NB4 (cell line): ENCODE data around the gene XXYLT1.

Experiments used
- DNase-seq: peaks from one replicate; pipeline ENCODE4 v3.0.0; 2010; ENCODE audit warnings: low read depth
- H3K4me3 ChIP-seq: one replicate; pipeline ENCODE4 v1.5.1; 2011; ENCODE audit warnings: mild to moderate bottlenecking, low read depth, low read length, moderate library complexity
- MYC ChIP-seq: IDR thresholded peaks from 2 replicates; pipeline ENCODE4 v1.6.1; 2011; ENCODE audit warnings: low read depth, low read length
- POLR2A ChIP-seq: IDR thresholded peaks from 2 replicates; pipeline ENCODE4 v1.6.1; 2011; ENCODE audit warnings: mild to moderate bottlenecking; ENCODE audit not compliant: insufficient read length; ENCODE audit errors: extremely low read depth
- TF ChIP-seq, protein P1 (sequence below): IDR thresholded peaks from 2 replicates; pipeline ENCODE4 v1.6.1; 2011; ENCODE audit warnings: low read depth, low read length
- TF ChIP-seq, protein P2 (sequence below): IDR thresholded peaks from one replicate; pipeline ENCODE4 v1.5.1; 2012; ENCODE audit warnings: low read depth, low read length

Gene XXYLT1

DNA sequence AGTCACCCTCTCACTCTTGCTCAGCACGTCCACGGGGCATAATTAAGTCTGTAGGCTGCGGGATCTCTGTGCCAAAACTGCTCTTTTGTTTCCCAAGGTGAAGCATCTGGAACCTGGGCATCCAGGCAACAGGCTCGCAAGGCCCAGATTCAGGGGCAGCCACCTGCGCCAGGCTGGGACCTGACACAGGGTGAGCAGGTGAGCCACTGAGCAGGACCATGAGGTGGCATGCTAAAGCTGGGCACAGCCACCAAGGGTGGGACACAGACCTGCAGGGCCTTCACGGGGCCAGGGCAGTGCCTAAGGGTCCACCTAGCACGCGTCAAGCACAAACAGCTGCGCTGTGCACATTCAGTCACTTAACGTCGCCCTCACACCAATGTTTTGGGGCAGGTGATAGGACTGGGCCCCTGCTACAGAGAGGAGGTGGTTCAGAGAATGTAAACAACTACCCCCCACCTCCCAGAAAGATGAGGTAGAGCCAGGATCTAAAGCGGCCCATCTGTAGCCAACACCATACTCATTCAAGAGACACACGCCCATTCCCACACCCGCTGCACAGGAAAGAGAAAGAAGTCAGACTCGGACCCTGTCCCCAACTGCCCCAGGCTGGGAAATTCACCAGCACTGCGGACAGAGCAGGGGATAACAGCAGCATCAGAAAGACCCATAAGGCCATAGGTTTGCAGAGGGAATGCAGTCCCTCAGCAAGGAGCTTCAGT is 16.3 kb downstream of the XXYLT1 start:
- H3K4me3 ChIP-seq = no peak overlapping the region
- TF ChIP-seq, protein P1, sequence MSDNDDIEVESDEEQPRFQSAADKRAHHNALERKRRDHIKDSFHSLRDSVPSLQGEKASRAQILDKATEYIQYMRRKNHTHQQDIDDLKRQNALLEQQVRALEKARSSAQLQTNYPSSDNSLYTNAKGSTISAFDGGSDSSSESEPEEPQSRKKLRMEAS = no peak
- no peak for TF ChIP-seq POLR2A
- TF ChIP-seq, protein P2, sequence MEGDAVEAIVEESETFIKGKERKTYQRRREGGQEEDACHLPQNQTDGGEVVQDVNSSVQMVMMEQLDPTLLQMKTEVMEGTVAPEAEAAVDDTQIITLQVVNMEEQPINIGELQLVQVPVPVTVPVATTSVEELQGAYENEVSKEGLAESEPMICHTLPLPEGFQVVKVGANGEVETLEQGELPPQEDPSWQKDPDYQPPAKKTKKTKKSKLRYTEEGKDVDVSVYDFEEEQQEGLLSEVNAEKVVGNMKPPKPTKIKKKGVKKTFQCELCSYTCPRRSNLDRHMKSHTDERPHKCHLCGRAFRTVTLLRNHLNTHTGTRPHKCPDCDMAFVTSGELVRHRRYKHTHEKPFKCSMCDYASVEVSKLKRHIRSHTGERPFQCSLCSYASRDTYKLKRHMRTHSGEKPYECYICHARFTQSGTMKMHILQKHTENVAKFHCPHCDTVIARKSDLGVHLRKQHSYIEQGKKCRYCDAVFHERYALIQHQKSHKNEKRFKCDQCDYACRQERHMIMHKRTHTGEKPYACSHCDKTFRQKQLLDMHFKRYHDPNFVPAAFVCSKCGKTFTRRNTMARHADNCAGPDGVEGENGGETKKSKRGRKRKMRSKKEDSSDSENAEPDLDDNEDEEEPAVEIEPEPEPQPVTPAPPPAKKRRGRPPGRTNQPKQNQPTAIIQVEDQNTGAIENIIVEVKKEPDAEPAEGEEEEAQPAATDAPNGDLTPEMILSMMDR = no peak
- TF ChIP-seq MYC = no peak
- DNase-seq = no peak

DNA sequence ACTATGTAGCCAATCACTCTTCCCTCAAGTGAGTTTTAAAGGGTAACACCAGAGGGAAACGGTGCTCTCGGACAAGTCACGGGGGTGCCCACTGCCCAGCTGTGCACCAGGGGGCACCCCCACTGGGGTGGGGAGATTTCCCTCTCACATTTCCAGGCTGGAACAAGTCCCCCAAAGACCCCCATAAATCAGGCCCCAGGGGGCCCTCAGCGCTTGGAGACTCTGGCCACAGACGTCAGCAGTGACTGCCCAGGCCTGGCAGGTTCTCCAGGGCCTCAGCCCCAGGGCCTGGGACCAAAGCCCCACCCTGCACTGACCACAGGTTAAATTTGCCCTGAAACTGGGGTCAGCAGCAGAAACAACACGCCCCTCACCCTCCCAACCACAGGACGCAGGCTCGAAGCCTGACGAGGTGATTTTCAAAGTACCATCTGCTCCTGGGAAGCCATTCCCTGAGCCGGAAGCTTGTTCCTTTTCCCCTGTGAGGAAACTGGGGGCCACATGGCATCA is 17.0 kb downstream of the XXYLT1 start:
- no peak overlapping the region for H3K4me3 ChIP-seq
- TF ChIP-seq, protein P2 = no peak
- TF ChIP-seq, protein P1 = no peak
- DNase-seq = no peak

DNA sequence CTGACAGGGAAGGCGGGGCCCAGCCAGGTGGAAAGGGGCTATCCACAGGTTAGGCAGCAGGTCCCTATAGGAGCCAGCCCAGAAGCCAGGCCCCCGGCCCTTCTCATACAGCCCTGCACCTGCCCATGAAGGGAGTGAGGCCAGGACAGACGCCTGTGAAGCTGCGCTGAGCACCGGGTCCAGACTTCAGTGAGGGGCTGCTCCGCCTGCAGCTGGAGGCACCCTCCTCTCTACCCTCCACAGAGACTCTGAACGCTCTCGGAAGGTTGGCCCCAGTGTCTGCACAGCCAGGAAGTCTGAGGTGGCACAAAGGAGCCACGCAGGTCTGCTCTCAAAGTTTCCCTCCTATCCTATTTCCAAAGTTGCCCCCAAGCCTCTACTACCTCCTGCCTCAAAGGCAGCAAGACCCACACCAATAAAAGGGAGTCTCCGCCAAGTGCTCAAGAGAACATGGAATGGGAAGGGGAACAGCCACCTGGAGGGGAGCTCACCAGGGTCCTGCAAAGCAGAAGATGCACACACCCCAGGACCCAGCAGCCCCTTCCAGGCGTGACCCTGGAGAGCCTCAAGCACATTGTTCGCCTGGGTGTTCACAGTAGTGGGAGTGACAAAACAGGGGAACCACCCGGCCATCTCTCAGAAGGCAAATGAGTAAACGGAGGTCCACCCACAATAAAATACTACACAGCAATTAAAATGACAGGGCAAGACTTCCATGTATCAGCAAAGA is 19.5 kb downstream of the XXYLT1 start:
- no peak for DNase-seq
- TF ChIP-seq, protein P2 = no peak
- TF ChIP-seq POLR2A (no peak), MYC (no peak)
- TF ChIP-seq, protein P1 = no peak
- H3K4me3 ChIP-seq = no peak overlapping the region

DNA sequence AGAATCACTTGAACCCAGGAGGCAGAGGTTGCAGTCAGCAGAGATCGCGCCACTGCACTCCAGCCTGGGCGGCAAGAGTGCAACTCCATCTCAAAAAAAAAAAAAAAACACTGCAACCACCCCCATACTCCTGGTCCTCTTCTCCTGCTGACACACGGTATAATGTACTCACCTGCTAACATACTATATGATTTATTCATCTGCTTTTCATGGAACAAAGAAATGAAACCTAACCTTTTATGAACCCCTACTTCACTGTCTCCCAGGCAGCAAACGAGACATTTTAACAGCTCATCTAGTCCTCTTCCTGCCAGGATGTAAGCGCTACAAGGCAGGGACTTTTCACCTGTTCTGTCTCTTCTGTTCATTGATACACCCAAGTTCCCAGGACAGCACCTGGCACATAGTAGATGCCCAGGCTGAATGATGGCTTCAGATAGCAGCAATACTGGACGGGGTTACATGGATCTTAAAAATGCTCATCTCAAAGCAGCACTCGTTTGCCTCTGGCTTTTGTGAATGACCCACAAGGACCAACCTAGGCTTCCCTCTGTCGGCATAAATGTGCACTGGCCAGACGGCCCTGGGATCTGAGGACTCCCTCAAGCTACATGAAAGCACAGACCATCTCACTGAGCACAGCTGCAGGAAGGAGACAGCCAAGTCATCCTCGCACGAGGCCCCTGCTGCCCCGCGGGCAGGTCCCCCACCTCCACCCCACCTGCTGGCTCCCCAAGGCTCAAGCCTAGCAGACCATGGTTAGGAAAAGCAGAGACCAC is 20.3 kb downstream of the XXYLT1 start:
- TF ChIP-seq, protein P2 = no peak
- no peak for DNase-seq
- H3K4me3 ChIP-seq = no peak overlapping the region

DNA sequence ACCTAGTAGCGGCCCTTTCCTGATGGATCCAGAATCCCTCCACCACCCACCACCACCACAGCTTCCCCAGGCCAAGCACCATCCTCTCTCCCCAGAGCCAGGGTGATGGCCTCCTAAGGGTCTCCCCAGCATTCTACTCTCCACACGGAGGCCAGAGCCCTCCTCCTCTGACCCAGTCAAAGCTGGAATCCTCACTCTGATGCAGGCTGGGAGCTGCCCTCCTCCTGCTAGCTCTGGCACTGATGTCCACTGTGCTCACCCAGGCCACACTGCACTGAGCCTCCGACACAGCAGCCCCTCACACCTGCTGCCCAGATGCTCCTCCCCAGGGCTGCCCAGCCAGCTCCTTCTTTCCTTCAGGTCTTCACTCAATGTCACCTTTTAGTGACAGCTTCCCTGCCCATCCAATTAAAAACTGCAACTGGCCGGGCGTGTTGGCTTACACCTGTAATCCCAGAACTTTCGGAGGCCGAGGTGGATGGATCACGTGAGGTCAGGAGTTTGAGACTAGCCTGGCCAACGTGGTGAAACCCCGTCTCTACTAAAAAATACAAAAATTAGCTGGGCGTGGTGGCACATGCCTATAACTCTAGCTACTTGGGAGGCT is 21.0 kb downstream of the XXYLT1 start:
- TF ChIP-seq, protein P2 = no peak
- TF ChIP-seq MYC (no peak), POLR2A (no peak)
- TF ChIP-seq, protein P1 = no peak
- H3K4me3 ChIP-seq = no peak overlapping the region
- no peak for DNase-seq
